HG03558 (cell line): ENCODE data around the gene NPAS1.
"Not testable (repeated sequence)": the region's sequence is repeated elsewhere in the genome, so short reads cannot be mapped to it uniquely, and the experiment has no call there.

Experiments
- ATAC-seq: cut with Tn5 transposase; IDR thresholded peaks from one replicate; pipeline ENCODE4 v1.9.1; 2021; ENCODE audit warnings: moderate number of reproducible peaks; ENCODE audit not compliant: unreplicated experiment; ENCODE audit errors: extremely low read depth

Gene NPAS1

GRCh38 chr19:46988614-46989230 is 30.9 kb upstream of the NPAS1 start:
- no peak for ATAC-seq

DNA sequence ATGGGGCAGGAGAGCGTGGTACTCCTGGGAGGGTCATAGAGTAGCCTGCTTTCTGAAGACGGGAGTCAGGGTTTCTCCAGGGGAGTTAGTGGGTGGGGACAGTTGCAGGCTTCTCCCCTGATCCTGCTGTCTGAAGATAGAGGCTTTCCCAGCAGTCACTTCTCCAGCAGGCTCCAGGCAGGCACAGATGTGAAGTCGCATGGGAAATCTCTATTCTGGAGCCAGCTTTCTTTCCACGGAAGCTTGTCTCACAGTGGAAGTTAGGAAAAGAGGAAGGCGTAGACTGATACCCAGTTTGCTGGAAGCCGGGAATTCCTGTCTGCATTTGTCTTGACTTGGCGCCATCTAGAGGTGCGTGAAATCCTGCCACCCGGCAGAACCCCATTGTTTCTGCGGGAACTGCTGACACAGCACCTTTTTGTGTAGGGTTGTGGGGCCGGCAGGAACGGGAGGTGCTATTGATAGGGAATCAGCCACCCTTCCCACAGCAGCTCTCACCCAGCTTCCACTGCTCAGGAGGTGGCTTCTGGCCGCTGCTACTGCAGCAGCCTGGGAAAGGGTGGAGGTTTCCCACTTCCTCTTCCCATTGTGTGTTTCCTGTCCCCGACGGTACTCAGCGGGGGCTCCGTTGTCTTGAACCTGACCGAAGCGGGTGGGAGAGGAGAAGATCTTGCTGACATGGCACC is 28.5 kb upstream of the NPAS1 start:
- no peak for ATAC-seq

DNA sequence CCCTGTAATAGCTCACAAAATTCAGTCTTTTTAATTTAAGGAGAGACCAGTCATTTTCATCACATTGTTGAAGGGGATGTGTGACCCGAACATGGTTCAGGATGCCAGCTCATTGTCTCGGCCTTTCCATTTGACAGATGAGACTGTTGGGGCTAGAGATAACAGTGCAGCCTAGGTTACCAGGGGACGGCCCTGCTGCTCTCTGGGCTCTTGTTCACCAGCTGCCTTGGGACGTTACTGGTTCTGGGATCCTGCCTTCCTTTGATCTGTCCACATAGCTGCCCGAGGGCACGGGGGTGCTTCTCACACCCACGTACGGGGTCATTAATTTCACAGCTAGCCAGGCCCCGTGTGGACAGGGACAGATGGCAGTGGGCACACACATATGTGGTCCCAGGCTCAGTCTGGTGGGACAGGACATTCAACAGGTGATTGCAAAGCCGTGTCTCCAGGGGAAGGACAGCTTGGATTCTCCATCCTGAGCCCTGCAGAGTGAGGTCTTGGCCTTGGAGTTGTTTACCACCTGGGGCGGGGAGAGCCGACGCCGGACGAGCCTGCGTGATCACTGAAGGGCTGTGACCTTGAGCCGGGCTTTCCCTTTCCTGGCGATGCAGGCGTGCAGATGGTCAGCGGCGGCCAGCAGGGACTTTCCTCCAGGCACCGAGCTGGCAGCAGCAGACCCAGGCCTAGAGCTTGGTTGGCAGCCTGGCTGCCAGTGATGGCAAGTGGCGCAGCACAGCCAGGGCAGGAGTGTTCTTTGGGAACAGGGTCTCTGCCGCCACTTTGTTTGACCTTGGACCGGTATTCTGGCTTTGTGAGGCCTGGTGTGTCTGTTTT is 26.7 kb upstream of the NPAS1 start:
- ATAC-seq: no peak

GRCh38 chr19:46993622-46994021 is 26.0 kb upstream of the NPAS1 start:
- ATAC-seq: no peak

GRCh38 chr19:46994141-46994686 is 25.4 kb upstream of the NPAS1 start:
- ATAC-seq: no peak

DNA sequence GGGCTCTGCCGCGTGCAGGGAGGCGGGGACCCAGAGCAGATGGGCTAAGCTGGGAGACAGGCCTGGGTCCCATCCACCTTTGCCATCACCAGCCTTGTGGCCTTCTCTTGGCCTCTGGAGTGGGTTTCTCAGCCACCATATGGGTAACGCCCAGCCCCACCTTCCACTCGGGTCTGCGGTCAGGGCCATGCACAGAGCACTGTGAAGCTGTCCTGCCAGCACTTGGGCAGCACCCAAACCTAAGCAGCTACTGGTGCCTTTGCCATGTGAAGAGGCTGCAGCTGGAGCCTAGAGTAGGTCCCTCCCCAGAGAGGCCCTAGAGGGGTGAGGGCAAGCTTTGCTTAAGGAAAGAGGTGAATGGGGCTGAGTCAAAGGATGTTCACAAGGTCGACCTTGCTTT is 24.1 kb upstream of the NPAS1 start:
- no peak for ATAC-seq

- ATAC-seq: no peak
Observed at GRCh38 chr19:46998445-46999125, 21.1 kb upstream of the NPAS1 start.

DNA sequence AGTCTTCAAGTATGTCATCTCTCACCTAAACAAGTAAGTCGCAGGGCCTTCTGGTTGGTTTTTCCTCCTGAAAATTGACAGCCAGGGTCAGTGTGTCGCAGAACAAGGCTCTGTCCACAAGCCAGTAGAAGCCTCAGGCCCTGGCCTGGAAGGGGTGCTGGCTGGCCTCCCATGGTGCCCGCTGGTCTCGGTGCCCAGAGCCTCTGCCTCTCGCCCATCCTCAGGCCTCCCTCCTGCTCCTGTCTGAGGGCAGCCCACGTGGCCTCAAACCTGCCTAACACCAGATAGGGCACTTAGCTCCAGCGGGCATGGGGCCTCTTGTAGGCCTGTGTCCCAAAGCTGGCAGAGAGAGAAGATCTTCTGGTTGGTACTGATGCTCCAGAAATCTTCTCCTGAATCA is 20.3 kb upstream of the NPAS1 start:
- no peak for ATAC-seq

- no peak for ATAC-seq
Observed at GRCh38 chr19:46999878-47000277, 19.8 kb upstream of the NPAS1 start.

- no peak for ATAC-seq
Observed at GRCh38 chr19:47000373-47000772, 19.3 kb upstream of the NPAS1 start.

DNA sequence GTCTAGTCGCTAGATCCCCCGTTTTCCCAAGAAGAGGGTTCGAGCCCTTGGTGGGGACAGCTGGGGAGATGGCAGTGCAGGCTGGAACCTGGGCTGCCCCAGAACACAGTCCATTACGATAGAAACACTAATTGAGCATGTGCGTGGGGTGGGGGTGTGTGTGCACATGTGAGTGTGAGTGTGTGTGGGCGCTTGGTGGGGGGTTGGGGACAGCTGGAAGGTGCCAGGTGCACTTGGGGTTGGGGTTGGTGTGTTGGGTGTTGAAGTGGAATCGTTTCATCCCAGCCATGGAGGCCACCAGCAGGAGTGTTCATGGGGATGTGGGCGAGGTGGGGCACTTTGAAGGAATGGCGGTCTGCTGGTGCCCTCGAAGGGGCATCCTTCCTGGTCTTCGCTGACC is 18.1 kb upstream of the NPAS1 start:
- ATAC-seq: no peak

- ATAC-seq: no peak
Observed at GRCh38 chr19:47002106-47002766, 17.4 kb upstream of the NPAS1 start.

DNA sequence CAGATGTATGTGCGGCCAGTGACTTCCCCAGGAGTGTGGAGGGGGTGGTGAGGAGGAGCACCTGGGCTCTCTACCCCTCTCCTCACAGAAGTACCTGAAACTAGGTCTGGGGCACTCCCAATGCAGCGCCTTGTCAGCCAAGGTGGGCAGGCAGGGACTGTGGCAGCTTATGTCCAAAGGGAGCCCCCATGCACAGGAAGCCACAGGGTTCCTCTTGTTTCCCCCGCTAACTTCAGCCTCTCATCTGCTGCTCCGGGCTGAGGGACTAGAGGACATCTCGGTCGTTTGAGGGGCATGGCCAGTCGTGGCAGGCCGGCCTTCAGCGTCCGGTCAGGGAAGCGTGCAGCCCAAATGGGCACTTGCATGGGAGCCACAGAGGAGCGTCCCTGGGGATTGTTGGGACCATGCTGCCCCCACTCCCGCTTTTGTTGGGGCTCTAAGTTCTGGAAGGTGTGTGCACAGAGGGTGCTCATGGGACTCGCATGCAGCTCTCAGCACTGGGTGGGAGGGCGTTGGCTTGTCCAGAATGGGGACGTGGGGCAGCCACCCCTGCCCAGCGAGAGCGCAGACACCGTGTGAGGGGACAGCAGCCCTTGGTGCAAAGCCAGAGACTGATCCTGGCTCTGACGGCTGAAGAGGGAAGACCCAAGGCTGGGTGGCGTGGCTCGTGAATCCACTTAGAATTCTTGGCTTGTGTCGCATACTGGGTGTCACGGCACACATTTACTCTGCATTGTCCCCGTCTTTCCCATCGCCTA is 16.6 kb upstream of the NPAS1 start:
- no peak for ATAC-seq

DNA sequence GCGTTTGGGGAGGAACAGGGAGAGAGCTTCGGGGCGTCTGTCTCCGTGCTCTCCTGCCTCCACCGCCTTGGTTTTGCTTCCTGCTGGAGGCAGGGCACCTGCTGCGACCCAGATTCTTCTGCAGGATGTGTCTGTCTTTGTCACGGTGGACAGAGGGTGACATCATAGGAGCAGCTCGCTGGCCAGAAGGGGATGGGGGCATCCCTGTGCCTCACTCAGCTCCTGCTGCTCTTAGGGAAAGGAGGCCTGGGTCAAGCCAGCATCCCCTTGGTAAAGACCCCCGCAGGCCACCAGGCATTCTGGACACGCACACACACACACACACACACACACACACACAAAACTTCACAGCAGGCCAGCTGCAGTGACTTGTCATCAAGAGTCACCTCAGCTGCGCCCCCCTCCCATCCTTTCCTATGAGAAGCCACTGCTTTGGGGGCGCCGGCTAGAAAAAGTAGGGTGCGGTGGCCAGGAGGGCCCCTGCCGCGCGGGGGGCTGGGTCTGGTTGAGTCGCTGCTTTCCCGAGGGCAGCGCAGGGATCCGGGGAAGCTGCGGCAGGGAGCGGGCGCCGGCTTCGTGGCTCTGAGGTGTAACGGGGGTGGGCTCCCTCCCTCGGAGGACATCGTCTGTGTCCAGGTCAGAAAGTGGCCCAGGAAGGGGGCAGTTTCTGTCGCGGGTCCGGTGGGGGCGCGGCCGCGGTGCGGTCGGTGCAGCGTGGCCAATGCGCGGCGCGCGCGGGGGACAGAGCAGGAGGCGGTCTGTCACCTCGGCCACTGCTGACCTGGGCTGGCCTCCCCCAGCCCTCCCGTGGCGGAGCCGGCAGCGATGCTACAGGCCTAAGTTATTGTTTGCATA is 15.8 kb upstream of the NPAS1 start:
- no peak for ATAC-seq

- no peak for ATAC-seq
Observed at GRCh38 chr19:47005164-47005641, 14.4 kb upstream of the NPAS1 start.

DNA sequence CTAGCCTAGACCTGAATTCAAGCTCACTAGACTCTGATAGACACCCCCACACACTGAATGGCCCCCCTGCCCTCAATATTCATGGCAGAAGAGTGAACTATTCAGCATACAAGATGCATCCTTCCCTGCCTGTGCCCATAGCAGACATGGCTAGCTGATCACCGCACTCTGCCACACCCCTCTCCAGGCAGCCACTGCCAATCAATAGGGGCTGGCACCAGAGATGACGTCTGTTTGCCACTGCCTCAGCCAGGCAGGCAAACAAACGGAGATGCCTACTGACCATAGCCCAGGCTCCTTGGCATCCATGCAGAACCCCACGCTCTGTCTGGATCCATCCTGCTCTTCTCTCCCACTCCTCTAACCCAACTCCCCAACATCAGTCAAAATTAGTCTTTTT is 13.8 kb upstream of the NPAS1 start:
- no peak for ATAC-seq

GRCh38 chr19:47006496-47006895 is 13.1 kb upstream of the NPAS1 start:
- no peak for ATAC-seq

DNA sequence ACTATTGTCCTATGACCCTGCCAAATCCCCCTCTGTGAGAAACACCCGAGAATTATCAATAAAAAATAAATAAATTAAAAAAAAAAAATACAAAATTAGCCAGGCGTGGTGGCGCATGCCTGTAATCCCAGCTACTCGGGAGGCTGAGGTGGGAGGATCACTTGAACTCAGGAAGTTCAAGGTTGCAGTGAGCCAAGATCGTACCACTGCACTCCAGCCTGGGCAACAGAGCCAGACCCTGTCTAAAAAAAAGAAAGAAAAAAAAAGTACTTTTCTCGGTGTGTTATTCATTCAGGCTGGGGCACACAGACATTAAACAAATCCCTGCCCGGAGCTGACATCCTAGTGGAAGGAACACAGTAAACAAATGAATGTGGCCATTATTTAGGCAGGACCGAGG is 9.1 kb upstream of the NPAS1 start:
- not testable (repeated sequence) for ATAC-seq
